NB4 (cell line): Measurements from ENCODE around the gene FUT8.
A peak's percentile ranks its signal among the peaks of the same experiment; 100 is the strongest.

Experiments
- DNase-seq: peaks from one replicate; pipeline ENCODE4 v3.0.0; 2010; ENCODE audit warnings: low read depth
- H3K4me3 ChIP-seq: one replicate; pipeline ENCODE4 v1.5.1; 2011; ENCODE audit warnings: mild to moderate bottlenecking, low read depth, low read length, moderate library complexity
- MYC ChIP-seq: IDR thresholded peaks from 2 replicates; pipeline ENCODE4 v1.6.1; 2011; ENCODE audit warnings: low read depth, low read length
- POLR2A ChIP-seq: IDR thresholded peaks from 2 replicates; pipeline ENCODE4 v1.6.1; 2011; ENCODE audit warnings: mild to moderate bottlenecking; ENCODE audit not compliant: insufficient read length; ENCODE audit errors: extremely low read depth
- TF ChIP-seq, protein P1 (sequence below): IDR thresholded peaks from one replicate; pipeline ENCODE4 v1.5.1; 2012; ENCODE audit warnings: low read depth, low read length
- TF ChIP-seq, protein P2 (sequence below): IDR thresholded peaks from 2 replicates; pipeline ENCODE4 v1.6.1; 2011; ENCODE audit warnings: low read depth, low read length

Gene FUT8

DNA sequence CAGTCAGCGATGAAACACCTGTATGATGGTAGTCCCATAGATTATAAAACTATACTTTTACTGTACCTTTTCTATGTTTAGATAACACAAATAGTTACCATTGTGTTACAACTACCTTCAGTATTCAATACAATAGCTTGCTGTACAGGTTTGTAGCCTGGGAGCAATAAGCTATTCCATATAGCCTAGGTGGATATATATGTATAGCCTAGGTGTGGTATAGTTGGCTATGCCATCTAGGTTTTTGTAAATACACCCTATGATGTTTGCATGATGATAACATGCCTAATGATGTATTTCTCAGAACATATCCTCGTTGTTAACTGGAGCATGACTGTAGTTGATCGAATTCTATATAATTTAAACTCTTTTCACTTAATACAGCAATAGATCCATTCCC is 316.1 kb downstream of the FUT8 start:
- TF ChIP-seq MYC (no peak), POLR2A (no peak)
- TF ChIP-seq, protein P1, sequence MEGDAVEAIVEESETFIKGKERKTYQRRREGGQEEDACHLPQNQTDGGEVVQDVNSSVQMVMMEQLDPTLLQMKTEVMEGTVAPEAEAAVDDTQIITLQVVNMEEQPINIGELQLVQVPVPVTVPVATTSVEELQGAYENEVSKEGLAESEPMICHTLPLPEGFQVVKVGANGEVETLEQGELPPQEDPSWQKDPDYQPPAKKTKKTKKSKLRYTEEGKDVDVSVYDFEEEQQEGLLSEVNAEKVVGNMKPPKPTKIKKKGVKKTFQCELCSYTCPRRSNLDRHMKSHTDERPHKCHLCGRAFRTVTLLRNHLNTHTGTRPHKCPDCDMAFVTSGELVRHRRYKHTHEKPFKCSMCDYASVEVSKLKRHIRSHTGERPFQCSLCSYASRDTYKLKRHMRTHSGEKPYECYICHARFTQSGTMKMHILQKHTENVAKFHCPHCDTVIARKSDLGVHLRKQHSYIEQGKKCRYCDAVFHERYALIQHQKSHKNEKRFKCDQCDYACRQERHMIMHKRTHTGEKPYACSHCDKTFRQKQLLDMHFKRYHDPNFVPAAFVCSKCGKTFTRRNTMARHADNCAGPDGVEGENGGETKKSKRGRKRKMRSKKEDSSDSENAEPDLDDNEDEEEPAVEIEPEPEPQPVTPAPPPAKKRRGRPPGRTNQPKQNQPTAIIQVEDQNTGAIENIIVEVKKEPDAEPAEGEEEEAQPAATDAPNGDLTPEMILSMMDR = no peak
- TF ChIP-seq, protein P2, sequence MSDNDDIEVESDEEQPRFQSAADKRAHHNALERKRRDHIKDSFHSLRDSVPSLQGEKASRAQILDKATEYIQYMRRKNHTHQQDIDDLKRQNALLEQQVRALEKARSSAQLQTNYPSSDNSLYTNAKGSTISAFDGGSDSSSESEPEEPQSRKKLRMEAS = no peak
- DNase-seq = no peak
- H3K4me3 ChIP-seq = no peak overlapping the region

DNA sequence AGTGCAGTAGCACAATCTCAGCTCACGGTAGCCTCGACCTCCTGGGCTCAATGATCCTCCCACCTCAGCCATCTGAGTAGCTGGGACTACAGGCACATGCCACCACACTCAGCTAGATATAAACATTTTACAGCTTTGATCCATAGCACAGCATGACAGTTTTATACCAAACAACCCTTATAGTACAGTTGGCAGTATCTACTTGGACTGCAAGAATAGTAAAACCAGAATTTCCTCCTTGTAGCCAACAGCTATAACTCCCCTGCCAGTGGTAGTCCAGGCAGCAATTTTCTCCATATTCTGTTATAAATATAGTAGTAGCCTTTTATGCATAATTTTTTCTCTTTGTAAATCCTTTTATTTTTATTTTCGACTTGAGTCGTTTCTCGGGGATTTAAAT is 317.0 kb downstream of the FUT8 start:
- TF ChIP-seq, protein P2 = no peak
- TF ChIP-seq POLR2A (no peak), MYC (no peak)
- TF ChIP-seq, protein P1 = no peak
- DNase-seq = no peak
- H3K4me3 ChIP-seq = no peak overlapping the region

DNA sequence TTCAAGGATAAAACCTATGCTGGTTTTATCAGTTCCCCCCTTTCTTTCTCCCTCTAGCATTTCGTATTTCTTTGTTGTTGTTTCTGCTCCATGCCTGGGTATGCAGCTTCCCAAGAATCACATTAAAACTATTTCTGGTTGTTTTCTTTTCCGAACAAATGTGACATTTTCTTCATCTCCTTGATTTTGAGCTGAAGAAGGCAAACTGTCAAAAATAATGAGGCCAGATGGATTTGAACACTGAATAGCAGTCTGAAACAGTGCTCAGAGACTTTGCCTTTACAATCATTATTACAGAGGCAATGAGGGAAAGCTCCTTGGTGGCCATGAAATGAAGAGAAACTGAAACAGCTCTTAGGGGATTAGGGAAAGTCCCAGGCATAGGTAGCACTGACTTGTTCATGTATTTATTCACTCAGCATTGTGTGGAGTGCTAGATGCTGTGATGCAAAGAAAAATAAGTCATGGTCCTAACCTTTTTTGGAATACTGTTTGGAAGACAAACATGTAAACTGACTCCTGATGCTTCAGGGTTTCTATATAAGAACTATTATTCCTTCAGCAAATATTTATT is 319.5 kb downstream of the FUT8 start:
- H3K4me3 ChIP-seq = no peak overlapping the region
- TF ChIP-seq, protein P2 = no peak
- TF ChIP-seq, protein P1 = no peak
- TF ChIP-seq POLR2A (no peak), MYC (no peak)
- DNase-seq = no peak

DNA sequence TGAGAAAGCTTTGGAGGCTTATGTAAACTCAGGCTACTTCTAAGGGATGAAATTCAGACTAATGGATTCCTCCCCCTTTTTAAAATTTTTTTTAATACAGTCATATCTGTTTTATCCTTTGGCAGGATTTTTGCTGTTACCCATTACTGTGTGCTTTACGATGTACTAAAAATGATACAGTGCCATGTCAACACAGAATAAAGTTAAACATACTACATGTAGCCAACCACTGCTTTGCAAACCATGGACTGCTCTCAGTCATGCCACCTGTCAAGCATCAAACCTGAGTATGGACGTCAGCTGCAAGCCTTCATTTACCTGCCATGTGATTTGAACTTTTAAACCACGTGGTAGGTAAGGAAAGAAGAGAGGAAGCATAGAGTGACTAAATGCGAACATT is 325.8 kb downstream of the FUT8 start:
- DNase-seq = no peak
- TF ChIP-seq, protein P2 = no peak
- TF ChIP-seq, protein P1 = no peak
- TF ChIP-seq POLR2A = no peak
- TF ChIP-seq MYC = no peak
- H3K4me3 ChIP-seq = no peak overlapping the region

DNA sequence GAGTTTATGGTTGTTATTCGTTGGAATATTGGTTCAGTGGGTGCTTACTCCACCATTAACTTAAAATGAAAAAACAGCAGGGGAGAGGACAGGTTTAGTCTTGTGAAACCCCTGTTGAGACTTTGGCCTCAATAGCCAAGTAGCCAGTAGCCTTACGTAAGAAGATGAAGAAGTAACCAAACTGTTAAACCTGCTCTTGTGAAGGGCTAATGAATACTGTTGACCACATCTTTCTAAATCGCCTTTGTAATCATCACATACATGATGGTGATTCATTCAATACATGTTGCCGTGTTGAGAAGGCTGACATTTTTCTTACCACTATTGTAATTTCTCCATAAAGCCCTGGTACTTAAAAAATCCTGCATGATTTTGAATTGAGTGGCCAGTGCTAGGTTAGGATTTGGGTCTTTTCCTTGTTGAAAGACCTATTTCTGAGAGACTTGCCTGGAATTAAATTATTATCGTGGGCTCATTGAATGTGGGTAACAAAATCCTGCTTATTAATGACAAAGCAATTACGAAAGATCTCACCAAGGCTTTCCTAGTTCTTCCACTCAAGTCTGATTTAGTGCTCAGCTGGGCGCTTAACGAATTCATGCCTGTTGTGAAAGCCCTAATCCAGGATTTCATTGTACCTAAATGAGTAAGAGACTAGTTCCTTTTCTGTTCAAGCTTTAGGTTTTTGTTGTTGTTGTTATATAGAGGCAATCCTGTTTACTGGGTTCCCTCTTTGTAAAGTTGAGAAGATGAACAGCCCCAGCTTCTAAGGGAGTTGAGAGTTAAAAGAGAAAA is 333.1 kb downstream of the FUT8 start:
- DNase-seq = peak; percentile 74
- peak overlapping the region; percentile 12 for H3K4me3 ChIP-seq
- TF ChIP-seq POLR2A (no peak), MYC (no peak)

DNA sequence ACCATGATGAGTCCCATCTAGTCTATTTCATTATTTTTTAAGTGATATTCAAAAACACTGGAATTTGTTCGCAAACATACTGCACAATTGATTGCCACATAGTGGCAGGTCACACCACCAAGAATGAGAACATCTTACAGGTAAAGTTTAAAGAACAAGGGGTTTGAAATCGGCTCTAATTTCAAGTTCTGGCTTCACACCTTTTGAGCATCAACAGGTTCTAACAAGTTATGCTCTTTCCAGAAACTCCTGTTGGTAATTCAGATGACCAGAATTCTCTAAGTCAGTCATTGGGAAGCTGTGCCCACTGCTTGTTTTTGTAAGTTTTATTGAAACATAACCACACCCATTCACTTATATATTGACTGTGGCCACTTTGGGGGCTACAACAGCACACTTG is 336.3 kb downstream of the FUT8 start:
- DNase-seq = no peak
- TF ChIP-seq, protein P1 = no peak
- TF ChIP-seq, protein P2 = no peak
- no peak for TF ChIP-seq MYC
- no peak for TF ChIP-seq POLR2A
- H3K4me3 ChIP-seq = no peak overlapping the region
